Measurements from ENCODE around the gene DDIT4L. TPM values are rescaled to one million over a fixed set of nuclear protein-coding genes. Genes with fewer than 3 reads are reported as not detected.
"Not testable (repeated sequence)": the region's sequence is repeated elsewhere in the genome, so short reads cannot be mapped to it uniquely, and the experiment has no call there.

Gene DDIT4L
- total and polyA plus RNA-seq, 4 experiments from 2014 or later: 0.32 TPM; not detected in 3

DNA sequence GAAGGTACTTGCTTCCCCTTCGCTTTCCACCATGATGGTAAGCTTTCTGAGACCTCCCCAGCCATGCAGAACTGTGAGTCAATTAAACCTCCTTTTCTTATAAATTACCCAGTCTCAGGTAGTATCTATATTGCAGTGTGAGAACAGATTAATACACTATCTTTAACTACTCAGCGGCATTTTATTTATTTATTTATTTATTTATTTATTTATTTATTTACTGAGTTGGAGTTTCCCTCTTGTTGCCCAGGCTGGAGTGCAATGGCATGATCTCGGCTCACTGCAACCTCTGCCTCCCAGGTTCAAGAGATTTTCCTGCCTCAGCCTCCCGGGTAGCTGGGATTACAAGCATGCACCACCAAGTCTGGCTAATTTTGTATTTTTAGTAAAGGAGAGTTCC is 52.9 kb downstream of the DDIT4L start:
- H3K4me3 ChIP-seq (ENCODE audit: low read length in 2 of 2); H3K4me1 Mint-ChIP-seq; H3K36me3 Mint-ChIP-seq; H3K4me1 ChIP-seq (ENCODE audit: insufficient read depth, low read length); DNase-seq; H3K4me3 Mint-ChIP-seq; intact Hi-C loops (cut with micrococcal nuclease); H3K27me3 ChIP-seq (ENCODE audit: insufficient read depth, low read length); H3K27me3 Mint-ChIP-seq; H3K27ac Mint-ChIP-seq; POLR2A ChIA-PET (ENCODE audit: partially characterized antibody); H3K9me3 ChIP-seq (ENCODE audit: control insufficient read depth in 1 of 2, low read length in 2 of 2); CTCF ChIA-PET (ENCODE audit: partially characterized antibody); H3K27ac ChIP-seq (ENCODE audit: low read depth, low read length); H3K36me3 ChIP-seq (ENCODE audit: insufficient read depth, low read length): not testable (repeated sequence)
- peaks cover 0 to 15% (median 5%) of the 10 kb centered on the region in 8 donors for H3K9me3 Mint-ChIP-seq

Other genes with a start within 250 kb of the DDIT4L start
- gene DNAJB14, start 243.8 kb downstream of the DDIT4L start, total RNA-seq: 10 to 100 TPM; 74.5 to 76.7 TPM
- 10 to 100 TPM; 44.9 to 66.3 TPM for gene DNAJB14, start 243.8 kb downstream of the DDIT4L start, polyA plus RNA-seq
- gene H2AZ1, start 240.2 kb downstream of the DDIT4L start, total RNA-seq: 100 to 1,000 TPM; 146 to 157 TPM
- 100 to 1,000 TPM; 359 to 521 TPM for gene H2AZ1, start 240.2 kb downstream of the DDIT4L start, polyA plus RNA-seq